Breast epithelium (tissue), 3 donors: ENCODE results near the gene SDCBP2.

ENCODE experiments used
- POLR2A ChIP-seq: fragments of 450-650 bp; IDR thresholded peaks from one replicate; pipeline ENCODE4 v1.6.1; 2016; ENCODE audit warnings: antibody characterized with exemption, mild to moderate bottlenecking, moderate library complexity
- TF ChIP-seq, protein P1 (sequence below), 3 donors: fragments of 450-650 bp; IDR thresholded peaks; one replicate each; pipeline ENCODE4 v1.5.1; 2016 to 2017; ENCODE audit warnings: antibody characterized with exemption in 3 of 3, mild to moderate bottlenecking in 3 of 3, moderate library complexity in 3 of 3

DNA sequence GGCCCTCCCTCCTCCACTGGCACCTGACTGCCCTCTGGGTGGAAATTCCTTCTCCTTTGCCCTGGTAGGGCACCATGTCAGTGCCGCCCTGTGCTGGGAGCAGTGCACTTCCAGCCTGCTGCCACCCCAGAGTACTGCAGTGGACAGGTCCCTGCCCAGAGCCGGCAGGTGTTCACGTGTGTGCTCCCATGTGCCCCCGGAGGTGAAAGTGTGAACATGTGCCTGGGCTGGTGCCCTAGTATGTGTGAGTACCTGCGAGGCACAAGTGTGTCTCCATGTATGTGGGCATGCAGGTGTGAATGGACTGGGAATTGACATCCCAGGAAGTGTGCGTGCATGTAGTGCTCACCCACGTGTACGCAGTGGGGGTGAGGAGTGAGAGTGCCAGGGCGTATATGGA is 29.4 kb downstream of the SDCBP2 start:
- TF ChIP-seq, protein P1, sequence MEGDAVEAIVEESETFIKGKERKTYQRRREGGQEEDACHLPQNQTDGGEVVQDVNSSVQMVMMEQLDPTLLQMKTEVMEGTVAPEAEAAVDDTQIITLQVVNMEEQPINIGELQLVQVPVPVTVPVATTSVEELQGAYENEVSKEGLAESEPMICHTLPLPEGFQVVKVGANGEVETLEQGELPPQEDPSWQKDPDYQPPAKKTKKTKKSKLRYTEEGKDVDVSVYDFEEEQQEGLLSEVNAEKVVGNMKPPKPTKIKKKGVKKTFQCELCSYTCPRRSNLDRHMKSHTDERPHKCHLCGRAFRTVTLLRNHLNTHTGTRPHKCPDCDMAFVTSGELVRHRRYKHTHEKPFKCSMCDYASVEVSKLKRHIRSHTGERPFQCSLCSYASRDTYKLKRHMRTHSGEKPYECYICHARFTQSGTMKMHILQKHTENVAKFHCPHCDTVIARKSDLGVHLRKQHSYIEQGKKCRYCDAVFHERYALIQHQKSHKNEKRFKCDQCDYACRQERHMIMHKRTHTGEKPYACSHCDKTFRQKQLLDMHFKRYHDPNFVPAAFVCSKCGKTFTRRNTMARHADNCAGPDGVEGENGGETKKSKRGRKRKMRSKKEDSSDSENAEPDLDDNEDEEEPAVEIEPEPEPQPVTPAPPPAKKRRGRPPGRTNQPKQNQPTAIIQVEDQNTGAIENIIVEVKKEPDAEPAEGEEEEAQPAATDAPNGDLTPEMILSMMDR (IDR thresholded peaks at IDR 0.05) = no peak
- no peak for TF ChIP-seq POLR2A
